T-helper 2 cell treated with Interferon-gamma antibody and Interleukin-4, amounts not matched to agents 100 ng/mL and 5 ng/mL, for 36 hours (primary cell): ENCODE results near the gene NAA11. TPM values are rescaled to one million over a fixed set of nuclear protein-coding genes. Genes with fewer than 3 reads are reported as not detected.

Experiments used
- intact Hi-C: fragments of 100-400 bp; cut with micrococcal nuclease; formaldehyde crosslinking; loops from one replicate; pipeline ENCODE4 v1.15.1; 2023
- total RNA-seq: library from RNA; stranded (reverse); gene quantifications from 2 replicates; pipeline ENCODE4 v1.2.3, GENCODE V29; 2022

Gene NAA11
- total RNA-seq: not detected in 2 replicates

GRCh38 chr4:79325864-79326328, at the start of gene NAA11:
TSS of gene NAA11 (minus strand) at chr4:79326061. CDS start at chr4:79325877, 184 bp downstream.
- intact Hi-C loops: no loop called here

- intact Hi-C loops: no loop called here
Measured at GRCh38 chr4:79370026-79370425, 44.2 kb upstream of the NAA11 start.

- intact Hi-C loops: no loop called here
Measured at GRCh38 chr4:79367096-79367495, 41.2 kb upstream of the NAA11 start.

- intact Hi-C loops: no loop called here
Measured at GRCh38 chr4:79366422-79366821, 40.6 kb upstream of the NAA11 start.

GRCh38 chr4:79364061-79364460, 38.2 kb upstream of the NAA11 start:
- intact Hi-C loops: no loop called here

GRCh38 chr4:79362626-79363025, 36.8 kb upstream of the NAA11 start:
- intact Hi-C loops: no loop called here

- intact Hi-C loops: no loop called here
Measured at GRCh38 chr4:79360006-79360405, 34.1 kb upstream of the NAA11 start.

GRCh38 chr4:79358438-79358837, 32.6 kb upstream of the NAA11 start:
- intact Hi-C loops: no loop called here

GRCh38 chr4:79357365-79357764, 31.5 kb upstream of the NAA11 start:
- intact Hi-C loops: no loop called here

GRCh38 chr4:79353075-79353474, 27.2 kb upstream of the NAA11 start:
- intact Hi-C loops: no loop called here

GRCh38 chr4:79348405-79348804, 22.5 kb upstream of the NAA11 start:
- intact Hi-C loops: no loop called here

- intact Hi-C loops: no loop called here
Measured at GRCh38 chr4:79341893-79342653, 16.2 kb upstream of the NAA11 start.

- intact Hi-C loops: no loop called here
Measured at GRCh38 chr4:79340568-79340967, 14.7 kb upstream of the NAA11 start.

GRCh38 chr4:79338148-79338547, 12.3 kb upstream of the NAA11 start:
- intact Hi-C loops: no loop called here

- intact Hi-C loops: no loop called here
Measured at GRCh38 chr4:79334783-79335182, 8.9 kb upstream of the NAA11 start.

GRCh38 chr4:79334341-79334740, 8.5 kb upstream of the NAA11 start:
- intact Hi-C loops: no loop called here

GRCh38 chr4:79331126-79331876, 5.4 kb upstream of the NAA11 start:
- intact Hi-C loops: no loop called here

GRCh38 chr4:79330720-79331119, 4.9 kb upstream of the NAA11 start:
- intact Hi-C loops: no loop called here

- intact Hi-C loops: no loop called here
Measured at GRCh38 chr4:79325436-79325835, 425 bp downstream of the NAA11 start.

- intact Hi-C loops: no loop called here
Measured at GRCh38 chr4:79319975-79320374, 5.9 kb downstream of the NAA11 start.

GRCh38 chr4:79317711-79318110, 8.2 kb downstream of the NAA11 start:
- intact Hi-C loops: no loop called here

- intact Hi-C loops: no loop called here
Measured at GRCh38 chr4:79315891-79316290, 10.0 kb downstream of the NAA11 start.

GRCh38 chr4:79311279-79311678, 14.6 kb downstream of the NAA11 start:
- intact Hi-C loops: no loop called here
